Hepatocyte (in vitro differentiated cells): Measurements from ENCODE around the gene DAAM2. TPM values are rescaled to one million over a fixed set of nuclear protein-coding genes. Genes with fewer than 3 reads are reported as not detected.
A peak's percentile ranks its signal among the peaks of the same experiment; 100 is the strongest.

Experiments
- DNase-seq: peaks from one replicate; pipeline ENCODE4 v3.0.0-alpha.2; 2016; ENCODE audit warnings: low spot score
- H2AFZ ChIP-seq: fragments of 200-600 bp; sonication (generic); 2 replicates; pipeline ENCODE4 v1.6.0; 2016; ENCODE audit warnings: antibody characterized with exemption, mild to moderate bottlenecking
- H3K27ac ChIP-seq: fragments of 200-600 bp; sonication (generic); 2 replicates; pipeline ENCODE4 v1.5.1; 2016; ENCODE audit warnings: mild to moderate bottlenecking
- H3K27me3 ChIP-seq: fragments of 200-600 bp; sonication (generic); 2 replicates; pipeline ENCODE4 v1.6.1; 2016
- H3K36me3 ChIP-seq: fragments of 200-600 bp; sonication (generic); replicated peaks from 2 replicates; pipeline ENCODE4 v1.5.1; 2016; ENCODE audit warnings: low read depth; ENCODE audit not compliant: insufficient read depth
- H3K4me1 ChIP-seq: fragments of 200-600 bp; sonication (generic); 2 replicates; pipeline ENCODE4 v1.5.1; 2016; ENCODE audit warnings: mild to moderate bottlenecking, moderate library complexity; ENCODE audit not compliant: insufficient read depth
- H3K4me2 ChIP-seq: fragments of 200-600 bp; sonication (generic); 2 replicates; pipeline ENCODE4 v1.6.0; 2016
- H3K4me3 ChIP-seq: fragments of 200-600 bp; sonication (generic); 2 replicates; pipeline ENCODE4 v1.5.1; 2016; ENCODE audit warnings: mild to moderate bottlenecking
- H3K79me2 ChIP-seq: fragments of 200-600 bp; sonication (generic); 2 replicates; pipeline ENCODE4 v1.6.0; 2017; ENCODE audit warnings: mild to moderate bottlenecking
- H3K9me2 ChIP-seq: fragments of 200-600 bp; sonication (generic); replicated peaks from 2 replicates; pipeline ENCODE4 v1.6.0; 2017; ENCODE audit warnings: mild to moderate bottlenecking; ENCODE audit not compliant: insufficient read depth
- H3K9me3 ChIP-seq: fragments of 200-600 bp; sonication (generic); 2 replicates; pipeline ENCODE4 v1.5.1; 2016; ENCODE audit warnings: low read depth, mild to moderate bottlenecking
- H4K20me1 ChIP-seq: fragments of 200-600 bp; sonication (generic); 2 replicates; pipeline ENCODE4 v1.6.0; 2016; ENCODE audit warnings: mild to moderate bottlenecking; ENCODE audit not compliant: insufficient read depth, poor library complexity, severe bottlenecking
- EZH2 ChIP-seq: fragments of 200-600 bp; sonication (generic); IDR thresholded peaks from 2 replicates; pipeline ENCODE4 v1.6.1; 2016; ENCODE audit warnings: antibody characterized with exemption, mild to moderate bottlenecking, borderline replicate concordance
- EZH2phosphoT487 ChIP-seq: fragments of 200-600 bp; sonication (generic); IDR thresholded peaks from one replicate; pipeline ENCODE4 v1.6.1; 2018; ENCODE audit warnings: antibody characterized with exemption, mild to moderate bottlenecking, low read depth, moderate library complexity; ENCODE audit not compliant: unreplicated experiment, severe bottlenecking
- WGBS: methylation state at CpG from one replicate; pipeline ENCODE4 v1.1.6; 2016; ENCODE audit warnings: low lambda C conversion rate; ENCODE audit errors: missing lambda C conversion rate; 5-methylcytosine and 5-hydroxymethylcytosine counted together
- polyA plus RNA-seq: library from polyadenylated mRNA; unstranded; fragments of >200 nt; fragmentation: Nextera tagmentation; extraction: Ambion mirVana; gene quantifications from 2 replicates; pipeline ENCODE4 v1.2.1, GENCODE V29; 2016
- total RNA-seq: library from RNA; depleted of rRNA; stranded (reverse); fragments of >200 nt; gene quantifications from 2 replicates; pipeline ENCODE4 v1.2.3, GENCODE V29; 2014
- TF ChIP-seq, protein P1 (sequence below): fragments of 200-600 bp; sonication (generic); IDR thresholded peaks from 2 replicates; pipeline ENCODE4 v1.5.1; 2016; ENCODE audit warnings: antibody characterized with exemption, mild to moderate bottlenecking; ENCODE audit not compliant: poor library complexity

The DAAM2 gene
- total and polyA plus RNA-seq, 2 experiments from 2014 or later: 11.7 to 15.1 TPM

DNA sequence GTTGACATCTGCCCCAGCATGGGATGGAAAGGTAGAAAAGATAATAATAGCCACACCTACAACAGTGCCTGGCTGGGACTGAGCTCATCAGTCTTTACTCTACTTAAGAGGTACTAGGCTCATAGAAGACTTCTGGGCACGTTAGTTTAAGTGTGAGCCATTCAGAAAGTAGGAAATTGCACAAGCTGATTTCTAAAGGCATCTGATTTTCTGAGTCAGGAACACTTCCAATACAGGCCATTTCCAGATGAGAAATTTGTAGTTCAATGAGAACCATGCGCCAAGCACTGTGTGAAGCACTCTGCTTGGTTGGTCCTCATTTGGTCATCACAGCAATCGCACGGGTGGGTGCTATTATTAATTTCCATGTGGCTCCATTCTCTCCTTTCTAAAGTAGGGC is 99.8 kb downstream of the DAAM2 start:
- no peaks in the 10 kb centered on the region for H4K20me1 ChIP-seq
- no peaks in the 10 kb centered on the region for H3K9me2 ChIP-seq
- peaks cover 13% of the 10 kb centered on the region for H3K4me1 ChIP-seq
- WGBS: 49% methylated on average over 4 of the region's 4 CpGs
- H3K27me3 ChIP-seq: no peaks in the 10 kb centered on the region
- no peaks in the 10 kb centered on the region for H3K79me2 ChIP-seq
- no peak overlapping the region for H2AFZ ChIP-seq
- H3K9me3 ChIP-seq: no peaks in the 10 kb centered on the region
- no peak overlapping the region for H3K4me3 ChIP-seq
- no peak for DNase-seq
- H3K4me2 ChIP-seq: no peak overlapping the region
- TF ChIP-seq EZH2phosphoT487: no peak
- TF ChIP-seq EZH2: no peak
- TF ChIP-seq, protein P1, sequence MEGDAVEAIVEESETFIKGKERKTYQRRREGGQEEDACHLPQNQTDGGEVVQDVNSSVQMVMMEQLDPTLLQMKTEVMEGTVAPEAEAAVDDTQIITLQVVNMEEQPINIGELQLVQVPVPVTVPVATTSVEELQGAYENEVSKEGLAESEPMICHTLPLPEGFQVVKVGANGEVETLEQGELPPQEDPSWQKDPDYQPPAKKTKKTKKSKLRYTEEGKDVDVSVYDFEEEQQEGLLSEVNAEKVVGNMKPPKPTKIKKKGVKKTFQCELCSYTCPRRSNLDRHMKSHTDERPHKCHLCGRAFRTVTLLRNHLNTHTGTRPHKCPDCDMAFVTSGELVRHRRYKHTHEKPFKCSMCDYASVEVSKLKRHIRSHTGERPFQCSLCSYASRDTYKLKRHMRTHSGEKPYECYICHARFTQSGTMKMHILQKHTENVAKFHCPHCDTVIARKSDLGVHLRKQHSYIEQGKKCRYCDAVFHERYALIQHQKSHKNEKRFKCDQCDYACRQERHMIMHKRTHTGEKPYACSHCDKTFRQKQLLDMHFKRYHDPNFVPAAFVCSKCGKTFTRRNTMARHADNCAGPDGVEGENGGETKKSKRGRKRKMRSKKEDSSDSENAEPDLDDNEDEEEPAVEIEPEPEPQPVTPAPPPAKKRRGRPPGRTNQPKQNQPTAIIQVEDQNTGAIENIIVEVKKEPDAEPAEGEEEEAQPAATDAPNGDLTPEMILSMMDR: no peak
- no peaks in the 10 kb centered on the region for H3K36me3 ChIP-seq
- H3K27ac ChIP-seq: no peak overlapping the region

DNA sequence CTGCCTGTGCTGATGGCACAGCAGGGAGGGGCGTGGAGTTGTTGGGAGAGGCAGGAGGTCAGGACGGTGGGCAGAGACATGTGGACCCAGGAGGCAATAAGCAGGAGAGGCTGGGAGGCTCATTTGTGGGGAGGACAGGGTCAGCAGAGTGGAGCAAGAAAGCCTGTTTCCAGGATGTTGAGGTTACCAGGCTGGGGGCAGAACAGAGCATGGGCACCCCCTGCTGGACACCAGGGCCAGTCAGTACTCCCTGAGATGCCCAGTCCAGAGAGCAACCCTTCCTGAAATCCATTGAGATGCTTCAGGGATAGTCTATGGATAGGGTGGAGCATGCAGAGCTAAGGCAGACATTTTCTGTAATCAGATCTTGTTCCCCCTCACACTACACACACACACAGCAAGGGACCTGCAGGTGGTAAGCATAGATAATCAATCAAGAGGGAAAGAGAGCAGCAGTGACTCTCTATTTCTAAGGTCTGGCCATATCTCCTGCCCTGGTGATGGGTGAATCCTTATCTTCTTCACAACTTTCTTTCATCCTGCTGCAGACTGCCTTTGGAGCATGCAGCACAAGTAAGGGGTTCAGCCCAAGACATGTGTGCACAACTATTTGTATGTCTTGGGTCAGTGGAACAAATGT is 100.4 kb downstream of the DAAM2 start:
- TF ChIP-seq, protein P1: peak; percentile 74
- no peak for TF ChIP-seq EZH2phosphoT487
- Histone ChIP-seq H3K4me3 (no peak overlapping the region), H3K36me3 (no peaks in the 10 kb centered on the region), H3K9me2 (no peaks in the 10 kb centered on the region), H3K27ac (no peak overlapping the region), H4K20me1 (no peaks in the 10 kb centered on the region), H2AFZ (no peak overlapping the region), H3K27me3 (no peaks in the 10 kb centered on the region), H3K4me1 (peaks cover 7% of the 10 kb centered on the region), H3K4me2 (no peak overlapping the region), H3K79me2 (no peaks in the 10 kb centered on the region), H3K9me3 (no peaks in the 10 kb centered on the region)
- DNase-seq: peak; percentile 81
- WGBS: 56% methylated on average over 2 of the region's 2 CpGs

DNA sequence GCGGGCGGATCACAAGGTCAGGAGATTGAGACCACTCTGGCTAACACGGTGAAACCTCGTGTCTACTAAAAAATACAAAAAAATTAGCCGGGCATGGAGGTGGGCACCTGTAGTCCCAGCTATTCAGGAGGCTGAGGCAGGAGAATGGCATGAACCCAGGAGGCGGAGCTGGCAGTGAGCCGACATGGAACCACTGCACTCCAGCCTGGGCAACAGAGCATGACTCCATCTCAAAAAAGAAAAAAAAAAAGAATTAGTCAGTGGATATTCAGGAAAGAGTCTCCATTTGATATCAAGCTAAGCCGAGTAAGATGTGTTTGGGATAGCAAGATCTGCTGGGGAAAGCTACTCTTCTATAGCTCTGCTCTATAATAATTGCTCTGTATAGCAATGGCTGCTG is 101.1 kb downstream of the DAAM2 start:
- no peak overlapping the region for H2AFZ ChIP-seq
- TF ChIP-seq EZH2phosphoT487: no peak
- TF ChIP-seq, protein P1: no peak
- no peak for TF ChIP-seq EZH2
- H3K4me2 ChIP-seq: no peak overlapping the region
- H3K4me1 ChIP-seq: peaks cover under 1% of the 10 kb centered on the region
- H3K79me2 ChIP-seq: no peaks in the 10 kb centered on the region
- no peaks in the 10 kb centered on the region for H3K9me3 ChIP-seq
- H3K27ac ChIP-seq: no peak overlapping the region
- WGBS: 92% methylated on average over 8 of the region's 8 CpGs
- H3K4me3 ChIP-seq: no peak overlapping the region
- no peaks in the 10 kb centered on the region for H3K36me3 ChIP-seq
- H3K9me2 ChIP-seq: no peaks in the 10 kb centered on the region
- H3K27me3 ChIP-seq: no peaks in the 10 kb centered on the region
- DNase-seq: no peak
- H4K20me1 ChIP-seq: no peaks in the 10 kb centered on the region

DNA sequence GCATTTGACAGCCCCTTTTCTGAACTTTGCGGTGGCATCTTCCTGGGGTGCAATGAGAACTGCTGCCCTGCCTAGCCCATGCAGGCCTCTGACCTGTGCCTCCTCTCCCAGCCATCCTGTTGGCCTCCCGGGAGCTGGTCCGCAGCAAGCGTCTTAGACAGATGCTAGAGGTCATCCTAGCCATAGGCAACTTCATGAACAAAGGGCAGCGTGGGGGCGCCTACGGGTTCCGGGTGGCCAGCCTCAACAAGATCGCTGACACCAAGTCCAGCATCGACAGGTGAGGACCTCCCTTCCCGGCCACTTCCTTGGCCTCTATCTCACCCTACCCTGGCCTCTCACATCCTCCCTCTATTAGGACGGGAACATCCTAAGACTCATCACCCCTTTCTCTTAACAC is 104.5 kb downstream of the DAAM2 start:
- 89% methylated on average over 12 of the region's 12 CpGs for WGBS
- no peak overlapping the region for H3K27ac ChIP-seq
- no peaks in the 10 kb centered on the region for H3K9me3 ChIP-seq
- no peak overlapping the region for H3K4me3 ChIP-seq
- H3K79me2 ChIP-seq: no peaks in the 10 kb centered on the region
- H2AFZ ChIP-seq: no peak overlapping the region
- TF ChIP-seq EZH2phosphoT487 (no peak), EZH2 (no peak)
- TF ChIP-seq, protein P1: no peak
- no peaks in the 10 kb centered on the region for H3K27me3 ChIP-seq
- no peaks in the 10 kb centered on the region for H3K36me3 ChIP-seq
- no peaks in the 10 kb centered on the region for H3K9me2 ChIP-seq
- no peak overlapping the region for H3K4me2 ChIP-seq
- H4K20me1 ChIP-seq: no peaks in the 10 kb centered on the region
- no peak for DNase-seq
- no peaks in the 10 kb centered on the region for H3K4me1 ChIP-seq
